ENCODE results near the gene KDM2B.

Gene KDM2B

DNA sequence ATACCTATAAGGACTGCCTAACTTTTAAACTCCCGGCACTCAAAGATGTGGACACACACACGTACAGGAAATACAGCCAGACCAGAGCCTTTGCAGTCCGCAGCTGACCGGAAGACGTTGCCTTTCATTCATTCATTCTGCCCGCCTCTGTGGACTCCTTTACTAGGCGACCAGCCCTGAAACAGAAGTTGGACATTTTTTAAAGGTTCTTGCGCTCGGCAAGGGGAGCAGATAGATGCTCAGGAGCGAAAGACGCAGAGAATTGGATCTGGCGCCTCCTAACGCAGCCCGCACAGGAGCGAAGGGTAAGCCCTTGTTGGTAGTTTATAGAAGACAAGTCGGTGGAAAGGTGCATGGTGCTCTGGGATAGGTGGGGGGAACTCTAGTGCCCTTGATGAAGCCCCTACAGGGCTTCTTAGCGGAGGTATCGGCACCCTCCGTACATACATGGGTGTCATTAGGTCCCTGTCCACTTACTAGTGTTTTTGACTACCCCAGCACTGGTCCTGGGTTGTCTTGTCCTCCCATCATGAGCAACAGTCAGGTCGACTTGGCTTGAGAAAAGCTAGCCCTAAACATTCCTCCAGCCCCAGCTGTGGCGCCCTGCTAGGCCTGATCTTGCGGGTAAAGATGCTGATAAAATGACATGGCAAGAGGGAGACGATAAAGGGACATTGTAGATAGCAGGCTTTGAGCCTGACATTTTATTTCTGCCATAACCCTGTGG, at the start of gene KDM2B:
KDM2B (minus strand) TSS at position 65 of the 727 bp plus-strand sequence. CDS start 112 bp downstream, outside the sequence.
- Mint-ChIP-seq H3K9me3 (no peaks in the 10 kb centered on the region), H3K4me3 (peak within 1 kb of the TSS; percentile 95 to 98 (median 97)), H3K36me3 (ENCODE audit: low read depth) (no peaks in the 10 kb centered on the region), H3K27ac (peak within 1 kb of the TSS; percentile 87 to 98 (median 95)), H3K4me1 (peaks cover 46% of the 10 kb centered on the region), H3K27me3 (ENCODE audit: low read depth) (peaks cover 3% of the 10 kb centered on the region)
- TF ChIP-seq, protein P1, sequence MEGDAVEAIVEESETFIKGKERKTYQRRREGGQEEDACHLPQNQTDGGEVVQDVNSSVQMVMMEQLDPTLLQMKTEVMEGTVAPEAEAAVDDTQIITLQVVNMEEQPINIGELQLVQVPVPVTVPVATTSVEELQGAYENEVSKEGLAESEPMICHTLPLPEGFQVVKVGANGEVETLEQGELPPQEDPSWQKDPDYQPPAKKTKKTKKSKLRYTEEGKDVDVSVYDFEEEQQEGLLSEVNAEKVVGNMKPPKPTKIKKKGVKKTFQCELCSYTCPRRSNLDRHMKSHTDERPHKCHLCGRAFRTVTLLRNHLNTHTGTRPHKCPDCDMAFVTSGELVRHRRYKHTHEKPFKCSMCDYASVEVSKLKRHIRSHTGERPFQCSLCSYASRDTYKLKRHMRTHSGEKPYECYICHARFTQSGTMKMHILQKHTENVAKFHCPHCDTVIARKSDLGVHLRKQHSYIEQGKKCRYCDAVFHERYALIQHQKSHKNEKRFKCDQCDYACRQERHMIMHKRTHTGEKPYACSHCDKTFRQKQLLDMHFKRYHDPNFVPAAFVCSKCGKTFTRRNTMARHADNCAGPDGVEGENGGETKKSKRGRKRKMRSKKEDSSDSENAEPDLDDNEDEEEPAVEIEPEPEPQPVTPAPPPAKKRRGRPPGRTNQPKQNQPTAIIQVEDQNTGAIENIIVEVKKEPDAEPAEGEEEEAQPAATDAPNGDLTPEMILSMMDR (IDR thresholded peaks at IDR 0.05; ENCODE audit: unreplicated experiment in 3 of 3), result no peak

GRCh38 chr12:121628536-121628935, 47.7 kb upstream of the KDM2B start:
- TF ChIP-seq, protein P1 (IDR thresholded peaks at IDR 0.05; ENCODE audit: unreplicated experiment in 3 of 3), result no peak
- peak overlapping the region; percentile 60 to 93 (median 89) for H3K27ac Mint-ChIP-seq
- H3K4me1 Mint-ChIP-seq, result peaks cover 50% of the 10 kb centered on the region
- no peaks in the 10 kb centered on the region for H3K9me3 Mint-ChIP-seq
- H3K36me3 Mint-ChIP-seq (ENCODE audit: low read depth), result no peaks in the 10 kb centered on the region
- H3K27me3 Mint-ChIP-seq (ENCODE audit: low read depth), result no peaks in the 10 kb centered on the region
- H3K4me3 Mint-ChIP-seq, result peak overlapping the region; percentile 89 to 91 (median 90)

DNA sequence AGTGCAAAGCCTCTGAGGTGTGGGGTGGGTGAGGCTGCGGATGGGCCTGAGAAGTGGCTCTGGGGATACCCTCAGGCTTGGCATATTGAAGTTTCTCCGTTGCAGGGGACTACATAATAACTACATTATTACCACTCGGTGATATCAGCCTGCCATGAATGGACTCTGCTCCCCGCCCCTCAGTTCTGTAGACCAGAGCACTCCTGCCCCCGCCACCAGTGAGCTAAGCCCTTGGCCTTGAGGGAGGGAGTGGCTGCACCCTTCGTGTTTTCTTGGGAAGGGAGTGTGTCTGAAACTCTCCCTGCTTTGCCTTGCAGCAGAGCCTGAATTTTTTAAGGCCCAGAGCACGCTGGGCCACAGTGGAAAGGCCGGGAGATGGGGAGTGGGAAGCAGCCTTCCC, 47.2 kb upstream of the KDM2B start:
- Mint-ChIP-seq H3K36me3 (ENCODE audit: low read depth) (no peaks in the 10 kb centered on the region), H3K27me3 (ENCODE audit: low read depth) (no peaks in the 10 kb centered on the region), H3K9me3 (no peaks in the 10 kb centered on the region), H3K4me1 (peaks cover 46% of the 10 kb centered on the region), H3K4me3 (peak overlapping the region; percentile 89 to 91 (median 90)), H3K27ac (peak overlapping the region; percentile 60 to 93 (median 89))
- TF ChIP-seq, protein P1 (IDR thresholded peaks at IDR 0.05; ENCODE audit: unreplicated experiment in 3 of 3), result no peak

- Mint-ChIP-seq H3K9me3 (no peaks in the 10 kb centered on the region), H3K4me3 (peak overlapping the region; percentile 89 to 91 (median 90)), H3K27ac (peak overlapping the region; percentile 60 to 93 (median 89)), H3K27me3 (ENCODE audit: low read depth) (no peaks in the 10 kb centered on the region), H3K36me3 (ENCODE audit: low read depth) (no peaks in the 10 kb centered on the region), H3K4me1 (peaks cover 36% of the 10 kb centered on the region)
- TF ChIP-seq, protein P1 (IDR thresholded peaks at IDR 0.05; ENCODE audit: unreplicated experiment in 3 of 3), result peak in 2 of 3 experiments; percentile 16 to 17
These were observed 46.2 kb upstream of the KDM2B start for GRCh38 chr12:121626853-121627640.

- H3K27me3 Mint-ChIP-seq (ENCODE audit: low read depth), result no peaks in the 10 kb centered on the region
- no peaks in the 10 kb centered on the region for H3K36me3 Mint-ChIP-seq (ENCODE audit: low read depth)
- peaks cover 31% of the 10 kb centered on the region for H3K4me1 Mint-ChIP-seq
- peak within 1 kb of the TSS; percentile 89 to 91 (median 90) for H3K4me3 Mint-ChIP-seq
- no peaks in the 10 kb centered on the region for H3K9me3 Mint-ChIP-seq
- TF ChIP-seq, protein P1 (IDR thresholded peaks at IDR 0.05; ENCODE audit: unreplicated experiment in 3 of 3), result peak in 1 of 3 experiments; percentile 26
- H3K27ac Mint-ChIP-seq, result peak within 1 kb of the TSS; percentile 60 to 93 (median 89)
These were observed 45.4 kb upstream of the KDM2B start, which contains the start of gene ORAI1 for GRCh38 chr12:121626087-121626852. Gene ORAI1, plus strand, starts transcription at chr12:121626530.

Data from nephron (organoid).